ENCODE measurements around the gene IFRD1.

Gene IFRD1

GRCh38 chr7:112481121-112481736 lies 31.0 kb downstream of the IFRD1 start (continued):
- TF ChIP-seq RARB (CRISPR knock-in tag; IDR thresholded peaks at IDR 0.05) (peak; percentile 97; the same call in 1 of the 2 replicates), ISL1 (CRISPR knock-in tag; IDR thresholded peaks at IDR 0.05) (peak; percentile 99)

- TF ChIP-seq BACH2 (CRISPR knock-in tag; IDR thresholded peaks at IDR 0.05; ENCODE audit: borderline replicate concordance) (no peak), GLIS3 (CRISPR knock-in tag; IDR thresholded peaks at IDR 0.05) (no peak), CREB5 (CRISPR knock-in tag; IDR thresholded peaks at IDR 0.05; ENCODE audit: low read depth) (no peak), POU6F1 (CRISPR knock-in tag; IDR thresholded peaks at IDR 0.05; ENCODE audit: borderline replicate concordance, low read depth) (no peak), ZFP3 (CRISPR knock-in tag; IDR thresholded peaks at IDR 0.05) (no peak), ESRRG (CRISPR knock-in tag; IDR thresholded peaks at IDR 0.05) (no peak), ZNF8 (CRISPR knock-in tag; IDR thresholded peaks at IDR 0.05) (no peak), TSHZ2 (CRISPR knock-in tag; IDR thresholded peaks at IDR 0.05) (no peak), OSR1 (CRISPR knock-in tag; IDR thresholded peaks at IDR 0.05) (no peak), ZC3H10 (CRISPR knock-in tag; IDR thresholded peaks at IDR 0.05) (no peak), CSDC2 (CRISPR knock-in tag; IDR thresholded peaks at IDR 0.05) (no peak)
- peak; percentile 75 for ATAC-seq
These were observed 31.8 kb downstream of the IFRD1 start for GRCh38 chr7:112481833-112482670.

- no peak for TF ChIP-seq PATZ1 (CRISPR knock-in tag; IDR thresholded peaks at IDR 0.05; ENCODE audit: borderline replicate concordance)
- 0 out of 2 replicates have a peak, but pooled peaks have one; percentile 10 for TF ChIP-seq ZC3H10 (CRISPR knock-in tag; IDR thresholded peaks at IDR 0.05)
- peak; percentile 74; the same call in 1 of the 2 replicates for TF ChIP-seq ZFP3 (CRISPR knock-in tag; IDR thresholded peaks at IDR 0.05)
- no peak for TF ChIP-seq ZNF8 (CRISPR knock-in tag; IDR thresholded peaks at IDR 0.05)
- peak; percentile 50 for ATAC-seq
These were observed 34.5 kb downstream of the IFRD1 start for GRCh38 chr7:112484671-112485167.

GRCh38 chr7:112485766-112486165 lies 35.5 kb downstream of the IFRD1 start:
- ATAC-seq = no peak
- TF ChIP-seq ZFP30 (CRISPR knock-in tag; IDR thresholded peaks at IDR 0.05) = no peak
- TF ChIP-seq TOX (CRISPR knock-in tag; IDR thresholded peaks at IDR 0.05; ENCODE audit: borderline replicate concordance) = no peak
- TF ChIP-seq PATZ1 (CRISPR knock-in tag; IDR thresholded peaks at IDR 0.05; ENCODE audit: borderline replicate concordance) = no peak
- no peak for TF ChIP-seq CREB5 (CRISPR knock-in tag; IDR thresholded peaks at IDR 0.05; ENCODE audit: low read depth)
- no peak for TF ChIP-seq BACH2 (CRISPR knock-in tag; IDR thresholded peaks at IDR 0.05; ENCODE audit: borderline replicate concordance)
- TF ChIP-seq CSRNP3 (CRISPR knock-in tag; IDR thresholded peaks at IDR 0.05) = no peak
- TF ChIP-seq RARB (CRISPR knock-in tag; IDR thresholded peaks at IDR 0.05) = no peak
- no peak for TF ChIP-seq ZC3H10 (CRISPR knock-in tag; IDR thresholded peaks at IDR 0.05)
- TF ChIP-seq POU6F1 (CRISPR knock-in tag; IDR thresholded peaks at IDR 0.05; ENCODE audit: borderline replicate concordance, low read depth) = no peak
- no peak for TF ChIP-seq SNAI2 (CRISPR knock-in tag; IDR thresholded peaks at IDR 0.05)
- no peak for TF ChIP-seq ZNF8 (CRISPR knock-in tag; IDR thresholded peaks at IDR 0.05)
- no peak for TF ChIP-seq PPARA (CRISPR knock-in tag; IDR thresholded peaks at IDR 0.05; ENCODE audit: borderline replicate concordance)

Data from SK-N-SH treated with all-trans-retinoic acid at 6 μM for 48 hours (cell line).